CD4-positive, alpha-beta T cell treated with Interleukin-17A for 4 hours (primary cell): Measurements from ENCODE around the gene ZDHHC24.
A peak's percentile ranks its signal among the peaks of the same experiment; 100 is the strongest.
"Not testable (repeated sequence)": the region's sequence is repeated elsewhere in the genome, so short reads cannot be mapped to it uniquely, and the experiment has no call there.

Experiments
- DNase-seq: peaks from one replicate; pipeline ENCODE4 v3.0.0-alpha.2; 2020; ENCODE audit warnings: mixed read lengths

Gene ZDHHC24

GRCh38 chr11:66564538-66564937 is 18.7 kb upstream of the ZDHHC24 start:
- no peak for DNase-seq

- DNase-seq = no peak
These were observed 18.0 kb upstream of the ZDHHC24 start for GRCh38 chr11:66563832-66564231.

GRCh38 chr11:66562907-66563583 is 17.2 kb upstream of the ZDHHC24 start:
- DNase-seq = no peak

- no peak for DNase-seq
These were observed 16.4 kb upstream of the ZDHHC24 start for GRCh38 chr11:66562275-66562674.

- DNase-seq = no peak
These were observed 16.1 kb upstream of the ZDHHC24 start for GRCh38 chr11:66561975-66562248.

GRCh38 chr11:66561178-66561974 is 15.5 kb upstream of the ZDHHC24 start:
- no peak for DNase-seq

- DNase-seq = no peak
These were observed 14.2 kb upstream of the ZDHHC24 start for GRCh38 chr11:66559866-66560676.

GRCh38 chr11:66559142-66559865 is 13.5 kb upstream of the ZDHHC24 start:
- peak; percentile 44 for DNase-seq

- no peak for DNase-seq
These were observed 12.0 kb upstream of the ZDHHC24 start for GRCh38 chr11:66557733-66558326.

GRCh38 chr11:66556086-66556485 is 10.2 kb upstream of the ZDHHC24 start:
- no peak for DNase-seq

GRCh38 chr11:66555416-66555815 is 9.6 kb upstream of the ZDHHC24 start:
- DNase-seq = no peak

- DNase-seq = no peak
These were observed 8.8 kb upstream of the ZDHHC24 start for GRCh38 chr11:66554602-66555001.

GRCh38 chr11:66550887-66551286 is 5.0 kb upstream of the ZDHHC24 start:
- DNase-seq = no peak

GRCh38 chr11:66549696-66550095 is 3.8 kb upstream of the ZDHHC24 start:
- DNase-seq = no peak

GRCh38 chr11:66548774-66549630 is 3.2 kb upstream of the ZDHHC24 start:
- no peak for DNase-seq

- DNase-seq = no peak
These were observed 2.2 kb upstream of the ZDHHC24 start for GRCh38 chr11:66548041-66548440.

GRCh38 chr11:66547662-66548009 is 1.8 kb upstream of the ZDHHC24 start:
- DNase-seq = no peak

GRCh38 chr11:66546966-66547661 is 1.3 kb upstream of the ZDHHC24 start:
- no peak for DNase-seq

GRCh38 chr11:66546368-66546965 is 619 bp upstream of the ZDHHC24 start, which contains the start of gene ACTN3:
Gene ACTN3, plus strand, starts transcription at chr11:66546903. Its CDS starts 35 bp downstream, at chr11:66546938.
- DNase-seq = peak; percentile 29

GRCh38 chr11:66544952-66545351 is 896 bp downstream of the ZDHHC24 start:
- DNase-seq = not testable (repeated sequence)
